Measurements from ENCODE around the gene CDK8. TPM values are rescaled to one million over a fixed set of nuclear protein-coding genes. Genes with fewer than 3 reads are reported as not detected.

The CDK8 gene
- total RNA-seq, 1 experiment from 2014 or later: 22.2 TPM

DNA sequence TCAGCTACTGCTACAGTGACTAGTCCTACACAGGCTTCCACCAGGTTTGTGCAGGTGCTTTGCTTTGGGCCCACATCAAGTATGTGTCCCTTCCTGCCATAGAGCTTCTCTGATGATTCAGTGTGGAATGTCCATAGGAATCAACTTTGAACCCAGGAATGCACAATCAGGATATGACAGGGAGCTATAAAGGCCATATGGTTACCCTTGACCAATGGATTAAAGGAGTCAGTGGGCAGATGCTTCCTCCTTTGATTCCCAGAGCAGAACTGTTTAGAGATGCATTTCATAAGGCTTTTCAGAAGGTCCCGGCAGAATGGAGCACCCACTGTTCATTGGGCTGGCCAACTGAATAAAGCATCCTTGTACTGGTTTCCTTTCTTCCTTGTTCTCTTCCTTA, 158.3 kb downstream of the CDK8 start:
- H3K4me1 Mint-ChIP-seq (ENCODE audit: insufficient read depth, unreplicated experiment): no peaks in the 10 kb centered on the region
- intact Hi-C loops (cut with micrococcal nuclease): no loop called here
- H3K9me3 Mint-ChIP-seq (ENCODE audit: unreplicated experiment): no peaks in the 10 kb centered on the region
- H3K27me3 Mint-ChIP-seq (ENCODE audit: insufficient read depth, unreplicated experiment): no peaks in the 10 kb centered on the region
- H3K27ac Mint-ChIP-seq (ENCODE audit: low read depth, unreplicated experiment): no peak overlapping the region
- POLR2A ChIA-PET: no interaction called here
- no peak overlapping the region for H3K4me3 Mint-ChIP-seq (ENCODE audit: unreplicated experiment)
- TF ChIP-seq, protein P1, sequence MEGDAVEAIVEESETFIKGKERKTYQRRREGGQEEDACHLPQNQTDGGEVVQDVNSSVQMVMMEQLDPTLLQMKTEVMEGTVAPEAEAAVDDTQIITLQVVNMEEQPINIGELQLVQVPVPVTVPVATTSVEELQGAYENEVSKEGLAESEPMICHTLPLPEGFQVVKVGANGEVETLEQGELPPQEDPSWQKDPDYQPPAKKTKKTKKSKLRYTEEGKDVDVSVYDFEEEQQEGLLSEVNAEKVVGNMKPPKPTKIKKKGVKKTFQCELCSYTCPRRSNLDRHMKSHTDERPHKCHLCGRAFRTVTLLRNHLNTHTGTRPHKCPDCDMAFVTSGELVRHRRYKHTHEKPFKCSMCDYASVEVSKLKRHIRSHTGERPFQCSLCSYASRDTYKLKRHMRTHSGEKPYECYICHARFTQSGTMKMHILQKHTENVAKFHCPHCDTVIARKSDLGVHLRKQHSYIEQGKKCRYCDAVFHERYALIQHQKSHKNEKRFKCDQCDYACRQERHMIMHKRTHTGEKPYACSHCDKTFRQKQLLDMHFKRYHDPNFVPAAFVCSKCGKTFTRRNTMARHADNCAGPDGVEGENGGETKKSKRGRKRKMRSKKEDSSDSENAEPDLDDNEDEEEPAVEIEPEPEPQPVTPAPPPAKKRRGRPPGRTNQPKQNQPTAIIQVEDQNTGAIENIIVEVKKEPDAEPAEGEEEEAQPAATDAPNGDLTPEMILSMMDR (IDR thresholded peaks at IDR 0.05; ENCODE audit: unreplicated experiment): no peak
- CTCF ChIA-PET: interaction anchor here (0.6 kb wide), 1 partner anchor 83 kb away, joined by 3 read pairs; no protein-coding TSS in a partner anchor
- peaks cover 6% of the 10 kb centered on the region for H3K36me3 Mint-ChIP-seq (ENCODE audit: insufficient read depth, unreplicated experiment)
- no TSS peak for BruUV-seq (replicated peaks)
- DNase-seq (ENCODE audit: unreplicated experiment): no peak

DNA sequence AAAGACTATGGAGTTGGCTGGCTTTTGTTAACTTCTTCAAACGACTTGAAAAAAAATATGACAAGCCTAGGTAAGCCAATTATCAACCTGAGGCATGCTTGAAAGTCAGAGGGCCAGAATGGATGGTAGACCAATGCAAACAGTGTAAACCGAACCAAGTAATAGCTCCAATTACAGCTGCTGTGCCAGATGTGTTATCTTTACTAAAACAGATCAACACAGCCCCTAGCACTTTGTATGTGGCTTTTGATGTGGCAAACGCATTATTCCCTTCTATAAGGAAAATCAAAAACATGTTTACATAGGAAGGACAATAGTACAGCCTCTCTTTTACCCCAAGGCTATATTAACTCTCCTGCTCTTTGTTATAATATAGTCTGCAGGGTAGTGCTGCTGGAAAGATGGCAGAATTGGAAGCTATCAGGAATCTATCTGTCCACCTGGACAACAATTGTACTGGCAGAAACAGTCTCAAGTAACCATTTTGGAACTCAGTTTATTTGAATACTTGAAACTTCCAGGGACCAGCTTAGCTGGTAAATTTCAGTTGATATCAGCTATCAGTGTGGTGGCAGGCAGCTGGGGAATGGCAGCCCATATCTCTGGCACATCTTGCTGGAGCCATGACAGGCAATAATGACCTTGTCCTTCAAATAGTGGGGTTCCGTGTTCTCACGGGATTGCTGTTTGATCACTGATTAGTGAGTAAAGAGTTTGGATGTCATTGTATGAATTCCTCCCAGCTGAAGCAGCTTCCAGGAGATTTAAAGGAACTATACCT, 159.2 kb downstream of the CDK8 start:
- Mint-ChIP-seq H3K4me1 (ENCODE audit: insufficient read depth, unreplicated experiment) (no peaks in the 10 kb centered on the region), H3K27ac (ENCODE audit: low read depth, unreplicated experiment) (no peak overlapping the region), H3K36me3 (ENCODE audit: insufficient read depth, unreplicated experiment) (peaks cover 9% of the 10 kb centered on the region), H3K27me3 (ENCODE audit: insufficient read depth, unreplicated experiment) (no peaks in the 10 kb centered on the region), H3K4me3 (ENCODE audit: unreplicated experiment) (no peak overlapping the region), H3K9me3 (ENCODE audit: unreplicated experiment) (no peaks in the 10 kb centered on the region)
- intact Hi-C loops (cut with micrococcal nuclease): no loop called here
- BruUV-seq (replicated peaks): no TSS peak
- CTCF ChIA-PET: interaction anchor here (0.5 to 1.9 kb wide), 3 partner anchors 83 to 254 kb away, joined by 3 to 11 read pairs (median 3); no protein-coding TSS in a partner anchor
- POLR2A ChIA-PET: no interaction called here
- DNase-seq (ENCODE audit: unreplicated experiment): no peak
- TF ChIP-seq, protein P1 (IDR thresholded peaks at IDR 0.05; ENCODE audit: unreplicated experiment): no peak

DNA sequence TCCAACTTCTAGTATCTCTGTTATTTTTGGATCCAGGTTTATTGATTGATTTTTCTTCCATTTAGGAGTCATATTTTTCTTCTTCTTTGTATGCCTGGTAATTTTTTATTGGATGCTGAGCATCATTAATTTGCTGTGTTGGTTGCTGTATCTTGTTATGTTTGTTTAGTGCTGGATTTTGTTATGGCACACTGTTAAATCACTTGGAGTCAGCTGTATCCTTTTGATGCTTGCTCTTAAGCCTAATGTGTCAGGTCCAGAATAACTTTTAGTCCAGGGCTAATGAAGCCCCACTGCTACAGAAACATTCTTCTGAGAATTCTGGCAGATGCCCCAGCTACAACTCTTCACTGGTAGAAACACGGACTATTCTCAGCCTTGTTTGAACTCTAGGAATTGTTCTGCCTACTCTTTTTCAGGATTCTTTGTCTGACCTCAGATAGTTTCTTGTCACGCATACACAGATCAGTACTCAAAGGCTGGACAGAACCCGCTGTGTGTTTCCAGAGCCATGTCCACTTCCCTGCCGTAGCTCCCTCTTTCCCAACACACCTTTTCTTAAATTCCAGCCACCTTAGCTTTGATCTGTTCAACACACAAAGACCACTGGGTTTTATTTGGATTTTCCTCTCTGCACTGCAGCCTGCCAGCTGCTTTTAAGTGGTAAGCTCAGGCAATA, 166.5 kb downstream of the CDK8 start:
- Mint-ChIP-seq H3K36me3 (ENCODE audit: insufficient read depth, unreplicated experiment) (peaks cover 4% of the 10 kb centered on the region), H3K4me1 (ENCODE audit: insufficient read depth, unreplicated experiment) (no peaks in the 10 kb centered on the region), H3K9me3 (ENCODE audit: unreplicated experiment) (no peaks in the 10 kb centered on the region), H3K27me3 (ENCODE audit: insufficient read depth, unreplicated experiment) (no peaks in the 10 kb centered on the region), H3K4me3 (ENCODE audit: unreplicated experiment) (no peak overlapping the region), H3K27ac (ENCODE audit: low read depth, unreplicated experiment) (no peak overlapping the region)
- POLR2A ChIA-PET: no interaction called here
- no TSS peak for BruUV-seq (replicated peaks)
- no peak for DNase-seq (ENCODE audit: unreplicated experiment)
- intact Hi-C loops (cut with micrococcal nuclease): no loop called here
- TF ChIP-seq, protein P1 (IDR thresholded peaks at IDR 0.05; ENCODE audit: unreplicated experiment): no peak
- CTCF ChIA-PET: no interaction called here

DNA sequence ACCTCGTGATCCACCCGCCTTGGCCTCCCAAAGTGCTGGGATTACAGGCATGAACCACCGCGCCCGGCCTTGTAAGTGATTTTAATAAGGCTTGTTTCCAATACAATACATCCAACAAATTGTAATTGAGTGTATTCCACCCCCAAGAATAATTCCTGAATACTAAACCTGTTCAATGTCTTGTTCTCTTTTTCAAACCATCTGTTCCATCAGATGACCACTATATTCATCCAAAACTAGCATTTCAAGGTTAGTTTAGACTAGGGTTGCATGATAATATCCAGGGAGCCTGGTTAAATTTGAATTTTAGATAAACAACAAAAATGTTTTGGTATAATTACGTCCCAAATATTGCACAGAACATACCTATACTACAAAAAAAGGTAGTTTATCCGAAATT, 168.1 kb downstream of the CDK8 start:
- Mint-ChIP-seq H3K27ac (ENCODE audit: low read depth, unreplicated experiment) (no peak overlapping the region), H3K9me3 (ENCODE audit: unreplicated experiment) (no peaks in the 10 kb centered on the region), H3K4me3 (ENCODE audit: unreplicated experiment) (no peak overlapping the region), H3K27me3 (ENCODE audit: insufficient read depth, unreplicated experiment) (no peaks in the 10 kb centered on the region), H3K36me3 (ENCODE audit: insufficient read depth, unreplicated experiment) (peaks cover 4% of the 10 kb centered on the region), H3K4me1 (ENCODE audit: insufficient read depth, unreplicated experiment) (no peaks in the 10 kb centered on the region)
- POLR2A ChIA-PET: no interaction called here
- intact Hi-C loops (cut with micrococcal nuclease): no loop called here
- TF ChIP-seq, protein P1 (IDR thresholded peaks at IDR 0.05; ENCODE audit: unreplicated experiment): no peak
- BruUV-seq (replicated peaks): no TSS peak
- CTCF ChIA-PET: no interaction called here
- no peak for DNase-seq (ENCODE audit: unreplicated experiment)

Data from MCF 10A (cell line).